ENCODE measurements around the gene IRF3.

DNA sequence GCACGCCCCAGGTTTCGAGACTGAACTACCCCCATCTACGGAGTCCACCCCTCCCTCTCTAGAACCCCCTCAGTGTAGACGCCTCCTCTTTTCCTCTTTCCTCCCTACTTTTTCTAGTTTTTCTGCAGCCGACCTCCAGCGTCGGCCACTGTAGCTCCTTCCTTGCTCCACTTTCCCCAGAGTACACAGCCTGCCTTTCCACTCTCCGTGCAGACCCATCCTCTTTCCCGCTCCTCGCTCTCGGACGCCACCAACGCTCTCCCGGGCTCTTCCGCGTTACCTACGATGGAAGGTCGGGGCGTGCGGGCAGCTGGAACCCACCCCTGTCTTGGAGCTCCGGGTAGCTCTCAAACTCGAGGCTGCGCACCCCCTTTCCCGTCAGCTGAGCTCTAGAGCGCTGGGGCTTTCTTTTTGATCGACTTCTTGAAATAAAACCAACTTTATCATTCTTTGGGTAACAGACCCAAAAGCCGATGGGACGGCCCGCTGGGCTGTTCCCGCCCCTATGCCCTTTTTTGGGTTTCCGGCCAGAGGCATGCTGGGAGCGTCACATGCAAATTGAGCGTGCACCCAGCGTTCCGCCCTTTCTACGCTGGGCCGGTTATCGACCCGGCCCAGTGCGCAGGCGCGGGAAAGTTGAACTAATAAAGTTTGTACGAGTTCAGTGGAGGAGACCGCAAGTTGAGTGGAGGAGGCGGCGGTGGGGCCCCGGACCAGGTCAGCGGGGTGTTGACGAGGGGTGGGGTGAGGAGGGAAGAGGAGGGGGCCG lies at the start of gene IRF3, which contains the start of gene BCL2L12:
- TF ChIP-seq, protein P1, sequence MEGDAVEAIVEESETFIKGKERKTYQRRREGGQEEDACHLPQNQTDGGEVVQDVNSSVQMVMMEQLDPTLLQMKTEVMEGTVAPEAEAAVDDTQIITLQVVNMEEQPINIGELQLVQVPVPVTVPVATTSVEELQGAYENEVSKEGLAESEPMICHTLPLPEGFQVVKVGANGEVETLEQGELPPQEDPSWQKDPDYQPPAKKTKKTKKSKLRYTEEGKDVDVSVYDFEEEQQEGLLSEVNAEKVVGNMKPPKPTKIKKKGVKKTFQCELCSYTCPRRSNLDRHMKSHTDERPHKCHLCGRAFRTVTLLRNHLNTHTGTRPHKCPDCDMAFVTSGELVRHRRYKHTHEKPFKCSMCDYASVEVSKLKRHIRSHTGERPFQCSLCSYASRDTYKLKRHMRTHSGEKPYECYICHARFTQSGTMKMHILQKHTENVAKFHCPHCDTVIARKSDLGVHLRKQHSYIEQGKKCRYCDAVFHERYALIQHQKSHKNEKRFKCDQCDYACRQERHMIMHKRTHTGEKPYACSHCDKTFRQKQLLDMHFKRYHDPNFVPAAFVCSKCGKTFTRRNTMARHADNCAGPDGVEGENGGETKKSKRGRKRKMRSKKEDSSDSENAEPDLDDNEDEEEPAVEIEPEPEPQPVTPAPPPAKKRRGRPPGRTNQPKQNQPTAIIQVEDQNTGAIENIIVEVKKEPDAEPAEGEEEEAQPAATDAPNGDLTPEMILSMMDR (IDR thresholded peaks at IDR 0.05): no peak
- TF ChIP-seq POLR2AphosphoS5 (IDR thresholded peaks at IDR 0.05) (peak; percentile 80 to 87 (median 87)), POLR2A (IDR thresholded peaks at IDR 0.05) (peak; percentile 82)

Data from transverse colon (tissue), 4 donors.